Measurements from ENCODE around the gene STK32A. TPM values are rescaled to one million over a fixed set of nuclear protein-coding genes. Genes with fewer than 3 reads are reported as not detected.
"Not testable (repeated sequence)": the region's sequence is repeated elsewhere in the genome, so short reads cannot be mapped to it uniquely, and the experiment has no call there.

The STK32A gene
- total RNA-seq: 5.0 TPM

DNA sequence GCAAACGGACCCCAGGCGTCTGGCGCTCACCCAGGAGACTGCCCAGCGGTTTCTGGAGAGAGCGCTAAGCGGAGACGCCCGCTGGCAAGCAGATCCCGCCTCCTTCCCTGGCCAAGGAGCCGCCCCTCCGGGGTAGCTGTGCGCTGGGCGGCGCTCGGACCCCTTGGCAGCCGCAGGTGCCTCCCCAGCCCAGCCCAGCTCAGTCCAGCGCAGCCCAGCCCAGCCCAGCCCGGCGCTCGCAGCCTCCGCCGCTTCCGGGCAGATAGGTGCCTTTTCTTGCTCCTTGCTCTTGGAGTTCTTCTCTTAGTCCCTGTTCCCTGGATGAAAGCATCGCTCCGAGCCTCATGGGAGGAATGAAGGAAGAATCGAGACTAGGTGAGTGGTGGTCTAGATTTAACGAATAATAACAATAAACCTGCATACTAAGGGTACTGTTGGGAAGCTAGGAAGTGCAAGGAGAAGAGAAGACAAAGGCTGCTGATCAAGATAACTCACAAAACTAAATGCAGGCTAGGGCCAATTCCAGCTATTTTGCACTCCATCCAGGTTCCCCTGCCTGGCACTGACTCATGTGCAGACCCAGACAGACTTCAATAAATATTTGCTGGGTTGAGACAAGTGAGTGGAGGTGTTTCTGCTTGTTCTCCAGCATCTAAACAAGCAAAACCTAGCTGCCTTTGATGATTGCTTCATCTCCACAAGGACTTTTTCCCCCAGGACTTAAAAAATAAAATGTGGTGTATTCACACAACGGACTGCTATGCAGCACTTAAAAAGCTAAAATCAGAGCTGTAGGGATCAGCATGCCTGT, at the start of gene STK32A:
TSS of gene STK32A (plus strand) at position 202 of the 811 bp plus-strand sequence. CDS start 4,609 bp downstream, outside the sequence.
- DNase-seq: no peak

DNA sequence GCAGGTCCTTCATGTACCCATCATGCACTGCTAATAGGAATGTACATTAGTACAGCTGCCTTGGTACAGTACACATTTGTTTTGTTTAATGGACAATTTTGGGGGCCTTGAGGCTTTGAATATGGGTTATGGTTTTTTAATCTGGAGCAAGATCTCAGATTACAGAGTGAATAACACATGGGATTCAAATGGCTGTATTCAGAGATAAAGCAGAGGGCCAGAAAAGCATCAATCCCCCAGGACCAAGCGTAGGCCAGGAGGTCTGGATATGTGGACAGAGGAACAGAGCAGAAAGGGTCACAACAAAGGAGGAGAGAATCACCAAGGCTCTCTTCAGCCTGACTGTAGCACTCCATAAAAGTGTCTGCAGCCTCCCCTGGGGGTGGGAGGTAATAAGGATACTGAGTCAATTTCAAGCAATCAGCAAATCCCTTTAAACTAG, 47.7 kb upstream of the STK32A start:
- no peak for DNase-seq

DNA sequence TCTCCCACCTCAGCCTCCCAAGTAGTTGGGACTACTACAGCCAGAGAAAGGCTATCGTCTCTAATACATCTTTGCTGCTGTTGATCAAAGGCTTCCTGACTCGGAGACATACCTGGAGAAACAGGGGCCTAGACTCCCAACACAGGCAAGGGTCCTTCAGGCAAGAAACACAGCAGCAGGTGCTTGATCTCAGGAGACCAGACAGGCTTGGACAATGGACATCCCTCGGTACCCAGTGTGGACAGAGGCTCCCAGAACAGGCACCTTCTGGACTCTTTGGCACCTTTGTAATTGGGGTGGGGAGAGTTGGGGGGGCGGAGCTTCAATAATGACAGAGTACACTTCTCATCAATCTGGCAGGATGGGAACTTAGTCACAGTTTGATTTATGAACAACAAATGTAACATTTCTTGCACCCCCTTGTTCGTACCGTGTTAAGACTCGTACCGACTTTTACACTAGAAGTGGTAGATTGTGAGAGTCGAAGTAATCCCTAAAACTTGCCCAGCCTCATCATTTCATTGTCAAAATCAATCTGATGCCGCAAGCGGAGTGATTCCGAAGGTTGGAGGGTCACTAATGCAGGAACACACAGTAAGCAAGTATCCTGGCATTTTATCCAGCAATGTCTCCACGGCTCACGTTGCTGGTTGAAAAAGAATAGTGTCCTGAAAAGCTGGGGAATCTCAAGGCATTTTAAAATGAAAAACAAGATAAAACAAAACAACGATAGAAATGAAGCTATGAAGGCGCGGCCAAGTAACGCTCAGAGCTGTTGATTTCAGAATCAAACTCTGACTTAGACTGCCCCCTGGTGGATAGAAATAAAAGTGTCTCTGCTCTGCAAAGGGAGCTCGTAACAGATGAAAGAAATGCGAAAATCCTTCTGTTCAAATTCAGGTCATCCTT, 46.4 kb upstream of the STK32A start:
- no peak for DNase-seq

DNA sequence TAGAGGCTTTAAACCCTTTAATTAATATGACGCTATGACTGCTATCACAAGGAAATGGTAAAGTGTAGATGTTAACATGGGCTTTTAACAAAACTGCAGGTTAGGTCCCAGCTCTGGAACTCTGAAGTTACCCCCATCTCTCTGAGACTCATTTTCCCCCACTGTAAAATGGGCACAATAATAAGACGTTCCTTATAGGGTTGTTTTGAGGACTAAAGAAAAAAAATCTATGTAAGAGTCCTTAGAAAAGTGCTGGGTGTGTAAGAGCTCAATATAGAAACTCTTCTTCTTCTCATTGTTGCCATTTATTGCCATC, 45.8 kb upstream of the STK32A start:
- no peak for DNase-seq

DNA sequence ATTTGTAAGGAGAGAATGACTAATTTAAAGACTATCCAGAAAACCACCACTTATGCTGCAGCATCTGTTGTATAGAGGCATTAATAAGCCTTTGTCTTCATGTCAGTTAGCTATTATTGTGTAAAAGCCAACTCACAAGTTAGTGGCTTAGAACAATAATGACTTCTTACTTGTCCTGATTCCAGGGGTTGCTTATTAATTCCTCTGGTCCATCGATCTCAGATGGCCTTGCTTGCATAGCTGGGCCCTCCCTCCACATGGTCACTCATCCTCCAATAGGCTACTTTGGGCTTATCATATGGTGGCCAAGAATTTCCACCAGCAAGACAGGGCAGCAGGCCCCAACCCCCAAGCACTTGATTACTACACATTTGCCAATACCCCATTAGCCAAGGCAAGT, 44.5 kb upstream of the STK32A start:
- no peak for DNase-seq

DNA sequence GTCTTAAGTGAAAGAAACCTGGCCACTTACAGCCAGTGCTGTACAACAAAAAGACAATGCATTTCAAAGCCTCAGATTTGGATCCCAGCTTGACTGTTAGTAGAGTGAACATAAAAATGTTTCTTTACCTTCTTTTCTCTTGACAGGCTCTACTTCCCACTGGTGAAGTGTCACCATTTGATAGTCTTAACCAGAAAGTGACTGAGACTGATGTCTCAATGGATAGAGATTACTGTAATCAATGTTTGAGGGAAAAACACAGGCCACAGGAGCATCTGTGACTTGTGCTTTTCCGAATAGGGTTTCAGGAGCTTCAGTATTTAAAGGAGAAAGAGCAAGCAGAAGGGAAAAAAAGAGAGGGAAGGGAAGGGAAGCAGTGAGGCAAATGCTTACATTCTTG, 41.7 kb upstream of the STK32A start:
- DNase-seq: no peak

DNA sequence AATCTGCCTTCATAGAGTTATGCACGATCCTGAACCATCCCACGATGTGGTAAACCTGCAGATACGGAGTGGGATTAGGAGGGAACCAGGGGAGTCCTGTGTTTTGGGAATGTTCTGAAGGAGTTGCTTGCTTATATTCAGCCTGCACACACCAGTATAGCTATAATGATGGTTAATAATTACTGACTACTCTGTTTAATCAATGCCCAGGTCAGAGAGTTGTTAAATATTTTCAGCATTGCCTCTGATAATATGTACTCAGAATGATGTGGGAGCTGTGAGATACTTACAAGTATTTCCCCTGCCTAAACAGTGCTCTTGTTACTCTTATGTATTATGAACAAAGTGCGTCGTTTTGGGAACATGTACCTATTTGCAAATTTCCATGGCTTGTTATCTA, 34.8 kb upstream of the STK32A start:
- no peak for DNase-seq

DNA sequence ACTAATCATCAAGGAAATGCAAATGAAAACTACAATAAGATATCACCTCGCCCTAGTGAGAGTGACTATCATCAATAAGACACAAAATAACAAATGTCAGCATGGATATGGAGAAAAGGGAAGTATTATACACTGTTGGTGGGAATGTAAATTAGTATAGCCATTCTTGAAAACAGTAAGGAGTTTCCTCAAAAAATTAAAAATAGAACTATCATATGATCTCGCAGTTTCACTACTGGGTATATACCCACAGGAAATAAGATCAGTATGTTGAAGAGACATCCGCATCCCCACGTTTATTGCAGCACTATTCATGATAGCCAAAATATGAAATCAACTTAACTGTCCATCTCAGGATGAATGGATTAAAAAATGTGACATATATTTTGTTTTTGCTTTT, 31.6 kb upstream of the STK32A start:
- no peak for DNase-seq

DNA sequence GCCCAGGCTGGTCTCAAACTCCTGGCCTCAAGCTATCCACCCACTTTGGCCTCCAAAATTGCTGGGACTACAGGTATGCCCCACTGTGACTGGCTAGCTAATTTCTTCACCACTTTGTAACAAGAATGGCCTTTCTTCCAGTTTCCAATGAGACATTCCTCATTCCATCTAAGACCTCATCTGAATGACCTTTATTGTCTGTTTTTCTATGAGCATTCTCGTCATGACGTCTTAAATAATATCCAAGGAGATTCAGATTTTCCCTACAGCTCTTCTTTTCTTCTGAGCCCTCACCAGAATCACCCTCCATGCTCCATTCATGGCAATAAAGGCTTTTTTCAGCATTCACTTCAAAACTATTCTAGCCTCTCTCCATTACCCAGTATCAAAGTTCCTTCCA, 30.2 kb upstream of the STK32A start:
- no peak for DNase-seq

DNA sequence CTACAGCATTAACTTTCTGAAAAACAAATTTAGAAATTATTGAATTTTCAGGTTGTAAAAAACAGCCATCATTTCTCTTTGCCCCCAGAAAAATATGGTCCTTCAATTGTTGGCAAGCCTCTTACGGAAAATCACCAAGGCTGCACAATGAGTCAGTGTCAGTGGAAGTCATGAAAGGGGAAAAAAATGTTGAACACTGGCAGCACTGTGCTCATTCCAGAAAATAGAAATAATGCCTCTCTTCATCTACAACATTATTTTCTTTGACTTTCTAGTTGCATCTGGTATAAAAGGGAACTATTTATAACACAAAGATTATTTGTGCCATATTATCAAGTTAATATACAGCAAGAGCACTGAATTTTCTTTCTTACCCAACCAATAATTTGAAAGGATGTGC, 26.7 kb upstream of the STK32A start:
- DNase-seq: peak; percentile 1

DNA sequence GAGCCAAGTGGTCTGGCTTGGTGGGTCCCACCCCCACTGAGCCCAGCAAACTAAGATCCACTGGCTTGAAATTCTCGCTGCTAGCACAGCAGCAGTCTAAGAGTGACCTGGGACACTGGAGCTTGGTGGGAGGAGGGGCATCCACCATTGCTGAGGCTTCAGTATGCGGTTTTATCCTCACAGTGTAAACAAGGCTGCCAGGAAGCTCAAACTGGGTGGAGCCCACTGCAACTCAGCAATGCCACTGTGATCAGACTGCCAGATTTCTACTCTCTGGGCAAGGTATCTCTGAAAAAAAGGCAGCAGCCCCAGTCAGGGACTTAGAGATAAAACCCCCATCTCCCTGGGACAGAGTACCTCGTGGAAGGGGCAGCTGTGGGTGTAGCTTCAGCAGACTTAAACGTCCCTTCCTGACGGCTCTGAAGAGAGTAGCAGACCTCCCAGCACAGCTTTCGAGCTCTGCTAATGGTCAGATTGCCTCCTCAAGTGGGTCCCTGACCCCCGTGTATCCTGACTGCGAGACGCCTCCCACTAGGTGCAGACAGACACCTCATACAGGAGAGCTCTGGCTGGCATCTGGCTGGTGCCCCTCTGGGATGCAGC, 18.2 kb upstream of the STK32A start:
- DNase-seq: no peak

DNA sequence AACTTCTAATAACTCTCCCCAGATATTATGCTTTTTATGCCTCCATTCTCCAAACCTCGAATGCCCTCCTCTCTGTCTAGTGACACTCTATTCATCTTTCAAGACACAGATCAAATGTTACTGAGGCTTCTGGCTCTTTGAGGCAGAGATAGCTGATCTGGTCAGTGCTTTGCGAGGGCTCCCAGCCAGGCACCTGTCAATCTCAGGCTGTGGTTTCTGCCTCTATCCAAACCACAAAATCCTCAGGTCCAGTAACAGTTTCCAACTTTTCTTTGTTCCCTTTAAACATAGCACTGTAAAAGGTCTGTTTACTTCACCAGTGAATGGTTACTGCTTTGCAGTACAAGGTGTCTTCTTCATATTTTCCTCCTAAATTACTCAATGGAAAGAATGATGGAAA, 11.5 kb upstream of the STK32A start:
- DNase-seq: no peak

DNA sequence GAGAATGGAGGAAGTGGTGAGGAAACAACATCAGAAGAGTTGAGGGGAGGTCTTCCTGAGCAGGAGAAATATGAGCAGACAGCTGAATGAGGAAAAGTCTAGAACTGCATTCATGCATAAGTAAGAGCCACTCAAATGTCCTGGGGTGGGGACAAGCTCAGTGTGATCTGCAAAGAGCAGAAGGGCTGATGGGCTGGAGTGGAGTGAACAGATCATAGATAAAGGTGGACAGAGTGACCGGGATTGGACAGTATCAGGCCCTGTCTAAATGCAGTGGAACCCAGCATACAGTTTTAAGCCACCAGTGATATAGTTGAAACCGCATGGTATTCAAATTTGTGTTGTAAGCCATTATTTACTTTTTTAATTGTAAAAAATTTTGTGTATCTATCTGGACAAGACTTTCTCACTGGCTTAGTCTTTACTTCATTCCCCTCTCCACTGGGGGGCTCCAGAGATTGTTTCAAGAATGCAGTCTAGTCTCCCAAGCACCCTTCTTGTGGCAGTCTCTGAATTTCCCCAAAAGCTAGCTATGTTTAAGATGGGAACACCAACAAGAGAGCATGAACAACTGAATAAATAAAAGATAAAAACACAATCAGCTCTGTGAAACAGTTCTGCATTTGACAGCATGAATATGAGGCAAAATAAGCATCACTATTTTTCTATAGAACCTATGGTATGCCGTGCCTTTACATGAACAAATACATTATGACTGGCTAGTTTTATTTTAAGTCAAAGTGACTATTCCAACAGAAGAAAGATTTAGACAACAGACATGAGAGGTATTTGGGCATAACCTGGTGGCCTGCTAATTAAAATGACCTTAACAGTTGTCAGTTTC, 10.7 kb upstream of the STK32A start:
- no peak for DNase-seq

DNA sequence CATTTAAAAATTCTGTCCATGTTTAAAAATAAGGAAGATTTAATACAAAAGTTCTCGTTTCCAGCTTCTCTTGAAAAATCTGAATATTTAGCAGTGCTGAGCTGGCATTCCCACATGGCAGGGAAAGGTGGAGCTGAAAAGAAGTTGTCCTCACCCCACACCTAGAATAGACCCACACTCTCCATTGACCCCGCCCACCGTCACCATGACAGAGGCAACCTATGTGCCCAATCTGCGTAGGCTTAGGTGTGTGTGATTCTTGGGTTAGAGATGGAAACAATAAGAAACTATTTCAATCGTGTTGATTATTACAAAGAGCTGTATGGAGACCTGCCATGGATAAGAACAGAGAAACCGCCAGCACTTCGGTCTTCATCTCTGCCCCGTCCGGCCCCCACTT, 8.9 kb upstream of the STK32A start:
- DNase-seq: no peak

DNA sequence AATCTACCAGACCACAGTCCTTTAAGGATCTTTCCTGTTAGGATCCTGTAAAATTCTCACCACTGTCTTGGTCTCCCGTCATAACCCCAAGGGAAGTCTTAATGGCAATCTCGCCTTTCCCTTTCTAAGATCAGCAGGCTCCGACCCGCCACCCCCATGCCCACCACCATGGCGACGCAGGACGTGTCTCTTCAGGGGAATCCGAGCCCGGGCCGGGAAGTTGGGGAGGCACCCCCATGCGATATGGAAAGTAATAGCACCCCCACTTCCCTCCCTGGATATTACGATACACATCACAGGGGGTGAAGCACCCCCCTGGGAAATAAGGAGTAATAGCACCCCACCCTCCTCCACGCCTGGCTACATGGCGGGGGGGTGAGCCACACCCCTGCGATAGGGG, 8.3 kb upstream of the STK32A start:
- no peak for DNase-seq

DNA sequence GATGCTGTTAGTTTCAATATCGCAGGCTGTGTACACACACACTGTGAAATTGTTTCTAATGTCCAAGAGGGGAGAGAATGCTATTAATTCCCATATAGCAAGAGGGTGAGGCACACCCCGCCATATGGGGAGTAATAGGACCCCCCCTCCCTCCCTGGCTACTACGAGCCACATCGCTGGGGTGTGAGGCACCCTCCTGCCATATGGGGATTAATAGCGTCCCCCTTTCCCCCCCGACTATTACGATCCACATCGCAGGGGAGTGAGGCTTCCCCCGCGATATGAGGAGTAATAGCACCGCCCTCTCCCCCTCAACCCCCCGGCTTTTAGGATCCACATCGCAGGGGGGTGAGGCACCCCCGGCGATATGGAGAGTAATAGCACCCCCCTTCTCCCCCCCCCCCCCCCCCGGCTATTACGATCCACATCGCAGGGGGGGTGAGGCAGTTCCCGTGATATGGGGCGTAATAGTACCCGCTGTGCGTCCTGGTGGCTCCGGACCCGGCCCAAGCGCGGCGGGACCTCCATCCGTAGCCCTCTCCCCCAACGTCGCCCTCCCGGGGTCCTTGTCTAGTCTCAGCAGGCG, 494 bp upstream of the STK32A start:
- no peak for DNase-seq

DNA sequence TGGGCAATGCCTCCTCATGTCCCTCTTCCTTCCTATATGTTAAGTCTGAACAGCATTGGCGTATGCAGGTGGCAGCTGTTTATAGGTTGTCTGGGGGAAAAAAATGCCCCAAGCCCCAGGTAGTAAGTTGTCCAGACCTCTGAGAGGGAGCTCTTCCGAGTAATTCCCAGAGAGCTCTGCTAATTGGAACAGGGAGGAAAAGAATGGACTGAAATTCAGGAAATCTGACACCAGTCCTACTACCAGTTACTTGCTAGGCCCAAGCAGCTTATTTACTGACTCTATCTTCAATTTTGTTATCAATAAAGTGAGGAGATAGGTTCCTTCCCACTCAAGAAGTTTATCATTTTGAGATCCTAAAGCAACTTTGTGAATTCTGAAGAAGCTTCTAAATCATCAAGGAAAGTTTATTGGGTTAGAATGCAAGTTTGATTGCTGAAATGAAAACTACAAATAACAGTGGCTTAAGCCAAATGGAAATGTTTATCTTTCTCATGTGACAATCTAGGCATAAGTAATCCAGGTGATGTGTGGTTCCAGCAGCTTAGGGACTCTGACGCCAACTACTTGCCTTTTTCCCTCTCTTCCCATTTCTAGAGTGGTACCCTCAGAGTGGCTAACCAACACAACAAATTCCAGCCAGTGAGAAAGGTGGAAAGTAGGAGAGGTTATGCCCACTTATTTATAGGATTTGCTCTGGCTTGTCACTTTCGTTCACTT, 5.6 kb downstream of the STK32A start:
- no peak for DNase-seq

DNA sequence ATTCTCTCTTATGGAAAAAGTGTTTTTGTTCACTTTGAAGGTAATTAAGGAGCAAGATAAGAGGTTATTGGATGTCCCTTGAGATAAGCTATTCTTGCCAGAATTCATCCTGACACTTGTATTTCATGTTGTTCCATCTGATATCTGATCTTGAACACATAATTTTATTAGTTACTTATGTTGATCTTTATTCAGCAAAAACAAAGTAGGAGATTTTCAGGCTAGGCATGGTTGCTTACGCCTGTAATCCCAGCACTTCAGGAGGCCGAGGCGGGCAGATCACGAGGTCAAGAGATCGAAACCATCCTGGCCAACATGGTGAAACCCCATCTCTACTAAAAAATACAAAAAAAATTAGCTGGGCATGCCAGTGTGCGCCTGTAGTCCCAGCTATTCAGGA, 8.4 kb downstream of the STK32A start:
- not testable (repeated sequence) for DNase-seq

DNA sequence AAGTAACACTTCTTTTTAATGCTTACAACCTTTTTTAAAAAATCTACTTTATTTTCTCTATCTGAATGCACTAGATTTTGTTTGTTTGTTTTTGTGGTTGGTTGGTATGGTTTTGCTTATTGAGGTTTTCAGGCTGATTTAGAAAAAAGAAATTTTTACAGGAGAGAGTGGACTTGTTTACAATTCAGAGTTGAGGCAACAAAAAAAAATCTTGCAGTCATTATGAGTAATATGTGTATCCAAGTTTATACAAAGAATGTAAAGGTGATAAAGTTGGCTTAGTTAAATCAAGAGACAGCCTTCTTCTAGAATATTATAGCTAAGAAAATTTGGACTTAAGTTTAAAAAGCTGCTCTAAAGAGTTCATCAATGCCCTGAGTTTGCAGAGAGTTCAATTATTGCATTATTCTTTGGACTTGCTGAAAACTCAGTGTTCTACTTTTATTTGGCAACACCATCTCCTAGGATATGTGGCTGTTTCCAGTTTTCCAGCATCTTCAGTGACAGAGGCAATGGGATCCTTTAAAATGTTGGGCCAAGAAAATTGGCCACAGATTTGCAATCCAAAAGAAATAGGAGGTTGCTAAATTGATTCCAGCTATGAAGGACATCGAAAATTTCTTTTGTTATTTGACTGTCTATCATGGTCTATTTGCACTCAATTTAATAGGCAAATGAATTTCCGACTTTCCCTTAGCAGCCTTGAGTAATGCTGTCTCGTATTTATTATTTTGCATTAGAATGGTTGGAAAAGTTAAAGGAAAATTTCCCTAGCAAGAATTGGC, 10.7 kb downstream of the STK32A start:
- peak; percentile 3 for DNase-seq

DNA sequence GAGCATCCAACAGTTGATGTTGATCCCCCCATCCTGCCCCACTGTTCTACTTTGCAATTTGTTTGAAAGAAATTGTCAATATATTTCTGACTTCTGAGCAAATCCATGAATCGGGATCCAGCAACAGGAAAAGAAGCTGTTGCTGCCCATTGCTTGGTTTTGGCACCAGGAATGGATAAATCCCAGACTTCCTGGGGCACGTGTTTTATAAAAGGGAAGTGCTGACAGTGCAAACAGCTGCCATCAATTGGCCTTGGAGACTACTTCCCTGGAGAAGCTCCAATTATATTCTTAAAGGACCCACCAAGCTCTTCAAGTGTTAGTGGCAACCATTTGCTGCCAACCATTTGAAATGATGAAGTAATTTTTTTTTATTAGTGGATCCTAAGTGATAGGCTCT, 13.7 kb downstream of the STK32A start:
- no peak for DNase-seq

Measured in skin of body (tissue), 2 donors.